ENCODE measurements around the gene BRD7.

BRD7 gene

GRCh38 chr16:50290856-50291255, 77.9 kb downstream of the BRD7 start:
- no peak overlapping the region for H3K4me3 Mint-ChIP-seq
- peaks cover 9% of the 10 kb centered on the region for H3K4me1 Mint-ChIP-seq
- H3K27ac Mint-ChIP-seq = no peak overlapping the region
- DNase-seq = no peak
- H3K27me3 Mint-ChIP-seq (ENCODE audit: low read depth, poor library complexity) = peaks cover 6% of the 10 kb centered on the region
- TF ChIP-seq CTCF (IDR thresholded peaks at IDR 0.05) = no peak
- peaks cover 7% of the 10 kb centered on the region for H3K9me3 Mint-ChIP-seq
- peaks cover 11% of the 10 kb centered on the region for H3K36me3 Mint-ChIP-seq (ENCODE audit: low read depth)

- H3K27me3 Mint-ChIP-seq (ENCODE audit: low read depth, poor library complexity) = peaks cover 6% of the 10 kb centered on the region
- TF ChIP-seq CTCF (IDR thresholded peaks at IDR 0.05) = no peak
- no peak overlapping the region for H3K4me3 Mint-ChIP-seq
- no peak for DNase-seq
- peaks cover 9% of the 10 kb centered on the region for H3K4me1 Mint-ChIP-seq
- no peak overlapping the region for H3K27ac Mint-ChIP-seq
- peaks cover 10% of the 10 kb centered on the region for H3K9me3 Mint-ChIP-seq
- H3K36me3 Mint-ChIP-seq (ENCODE audit: low read depth) = peaks cover 11% of the 10 kb centered on the region
Measured at GRCh38 chr16:50289950-50290764, 78.6 kb downstream of the BRD7 start.

- Mint-ChIP-seq H3K36me3 (ENCODE audit: low read depth) (peaks cover 11% of the 10 kb centered on the region), H3K9me3 (peaks cover 10% of the 10 kb centered on the region), H3K4me3 (no peak overlapping the region), H3K27me3 (ENCODE audit: low read depth, poor library complexity) (peaks cover 6% of the 10 kb centered on the region), H3K4me1 (peaks cover 9% of the 10 kb centered on the region), H3K27ac (no peak overlapping the region)
- no peak for TF ChIP-seq CTCF (IDR thresholded peaks at IDR 0.05)
- DNase-seq = no peak
Measured at GRCh38 chr16:50288920-50289319, 79.9 kb downstream of the BRD7 start.

GRCh38 chr16:50288026-50288425, 80.8 kb downstream of the BRD7 start:
- no peak overlapping the region for H3K4me3 Mint-ChIP-seq
- H3K27ac Mint-ChIP-seq = peak overlapping the region; percentile 82
- TF ChIP-seq CTCF (IDR thresholded peaks at IDR 0.05) = no peak
- peaks cover 16% of the 10 kb centered on the region for H3K4me1 Mint-ChIP-seq
- H3K27me3 Mint-ChIP-seq (ENCODE audit: low read depth, poor library complexity) = peaks cover 6% of the 10 kb centered on the region
- H3K9me3 Mint-ChIP-seq = peaks cover 10% of the 10 kb centered on the region
- DNase-seq = no peak
- H3K36me3 Mint-ChIP-seq (ENCODE audit: low read depth) = peaks cover 11% of the 10 kb centered on the region

GRCh38 chr16:50286681-50287080, 82.1 kb downstream of the BRD7 start:
- peaks cover 10% of the 10 kb centered on the region for H3K9me3 Mint-ChIP-seq
- no peak for TF ChIP-seq CTCF (IDR thresholded peaks at IDR 0.05)
- H3K27me3 Mint-ChIP-seq (ENCODE audit: low read depth, poor library complexity) = peaks cover 6% of the 10 kb centered on the region
- no peak for DNase-seq
- H3K27ac Mint-ChIP-seq = no peak overlapping the region
- H3K4me1 Mint-ChIP-seq = peaks cover 21% of the 10 kb centered on the region
- H3K36me3 Mint-ChIP-seq (ENCODE audit: low read depth) = peaks cover 11% of the 10 kb centered on the region
- H3K4me3 Mint-ChIP-seq = no peak overlapping the region

Data from nephron progenitor cell (in vitro differentiated cells).